HG03442 (cell line): ENCODE data around the gene GGT1.
"Not testable (repeated sequence)": the region's sequence is repeated elsewhere in the genome, so short reads cannot be mapped to it uniquely, and the experiment has no call there.

Experiments used
- ATAC-seq: cut with Tn5 transposase; IDR thresholded peaks from one replicate; pipeline ENCODE4 v1.9.1; 2021; ENCODE audit warnings: mild to moderate bottlenecking, moderate library complexity; ENCODE audit not compliant: unreplicated experiment

GGT1 gene

DNA sequence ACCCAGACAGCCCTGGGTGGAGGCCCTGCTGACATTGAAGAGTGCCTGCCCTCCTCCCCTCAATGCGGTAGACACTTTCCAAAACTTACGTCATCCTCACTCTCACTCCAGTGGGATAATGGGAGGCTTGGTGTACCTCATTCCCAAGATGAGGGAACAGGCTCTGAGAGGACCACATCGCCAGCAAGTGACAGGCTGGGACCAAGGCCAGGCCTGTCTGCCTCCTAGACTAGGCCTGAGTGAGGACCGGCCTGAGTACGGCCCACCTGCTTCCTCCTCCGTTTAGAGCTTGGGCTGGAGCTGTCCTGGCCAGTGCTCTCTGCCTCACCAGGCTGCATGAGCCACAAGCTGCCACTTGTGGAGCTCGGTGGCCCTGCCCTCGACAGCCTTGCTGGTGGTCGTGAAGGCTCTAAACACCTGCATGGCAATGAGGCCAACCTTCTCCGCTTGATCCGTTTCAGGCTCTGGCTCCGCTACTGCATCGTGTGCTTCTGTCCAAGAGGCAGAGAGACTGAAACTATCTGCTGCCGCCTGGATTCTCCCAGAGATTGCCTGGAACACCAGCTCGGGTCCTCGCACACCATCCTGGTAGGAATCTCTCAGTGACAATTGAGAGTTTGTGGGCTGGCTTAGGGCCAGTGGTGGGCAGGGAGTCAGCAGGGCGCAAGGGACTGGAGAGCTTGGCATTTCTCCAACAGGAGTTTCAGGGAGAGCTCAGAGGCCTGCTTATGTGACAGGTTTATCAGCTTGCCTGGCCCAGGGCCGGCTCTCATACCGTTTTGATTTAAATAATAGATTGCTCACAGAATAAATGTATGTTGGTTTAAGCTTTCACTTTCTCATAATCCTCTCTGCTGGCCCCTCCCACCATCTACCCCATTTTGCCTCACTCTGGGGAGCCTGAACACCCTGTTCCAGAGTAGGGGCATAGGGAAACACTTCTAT, 19.5 kb upstream of the GGT1 start:
- ATAC-seq: no peak

DNA sequence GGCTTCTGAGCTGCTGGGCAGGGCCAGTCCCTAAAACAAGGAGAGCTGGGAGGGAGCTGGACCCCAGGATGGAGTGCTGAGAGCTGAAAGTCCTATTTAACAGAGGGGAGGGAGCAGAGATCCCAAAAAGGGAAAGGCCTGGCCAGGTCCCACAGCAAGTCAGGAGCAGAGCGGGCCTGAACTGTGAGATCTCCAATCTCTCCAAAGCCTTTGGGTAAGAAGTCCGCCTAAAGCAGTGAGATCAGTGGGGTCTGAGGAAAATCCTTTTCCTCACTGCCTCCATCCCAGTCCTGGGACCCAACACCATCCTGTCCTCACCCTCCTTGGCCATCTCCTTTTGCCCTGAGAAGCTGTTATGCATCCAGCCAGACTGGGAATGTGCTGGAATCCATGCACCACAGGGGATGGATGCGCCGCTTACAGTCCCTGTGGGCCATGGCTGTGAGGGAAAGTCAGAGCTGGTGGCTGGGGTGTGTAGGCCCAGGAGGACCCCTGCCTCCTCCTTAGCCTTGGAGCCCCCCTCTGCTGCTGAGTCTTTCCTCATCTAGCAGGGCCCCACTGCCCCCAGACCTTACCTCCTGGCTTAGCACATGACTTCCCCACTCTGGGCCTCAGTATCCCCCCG, 18.7 kb upstream of the GGT1 start:
- ATAC-seq: no peak

DNA sequence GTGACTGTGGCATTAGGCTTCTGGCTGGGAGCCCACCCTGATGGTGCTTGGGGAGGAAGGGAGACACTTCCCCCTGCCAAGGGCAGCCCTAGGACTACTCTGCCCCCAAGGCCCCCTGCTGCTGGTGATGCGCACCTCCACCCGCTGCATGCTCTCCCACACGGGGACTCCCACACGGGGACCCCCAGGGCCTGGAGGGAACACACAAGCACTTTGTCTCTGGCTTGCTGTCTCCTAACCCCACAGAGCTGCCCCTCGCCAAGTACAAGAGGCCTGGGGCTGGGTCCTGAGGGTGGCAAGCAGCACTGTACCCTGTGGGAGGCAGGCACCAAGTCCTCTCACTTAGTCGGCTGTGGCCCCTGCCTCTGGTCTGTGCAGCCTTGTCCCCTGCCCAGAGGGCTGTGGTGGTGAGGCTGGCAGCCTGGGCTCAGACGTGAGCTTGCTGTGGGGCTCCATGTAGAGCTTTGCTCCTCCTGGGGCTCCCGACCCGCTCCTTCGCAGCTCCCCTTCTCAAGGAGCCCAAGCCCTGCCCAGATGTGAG, 18.1 kb upstream of the GGT1 start:
- ATAC-seq: no peak

DNA sequence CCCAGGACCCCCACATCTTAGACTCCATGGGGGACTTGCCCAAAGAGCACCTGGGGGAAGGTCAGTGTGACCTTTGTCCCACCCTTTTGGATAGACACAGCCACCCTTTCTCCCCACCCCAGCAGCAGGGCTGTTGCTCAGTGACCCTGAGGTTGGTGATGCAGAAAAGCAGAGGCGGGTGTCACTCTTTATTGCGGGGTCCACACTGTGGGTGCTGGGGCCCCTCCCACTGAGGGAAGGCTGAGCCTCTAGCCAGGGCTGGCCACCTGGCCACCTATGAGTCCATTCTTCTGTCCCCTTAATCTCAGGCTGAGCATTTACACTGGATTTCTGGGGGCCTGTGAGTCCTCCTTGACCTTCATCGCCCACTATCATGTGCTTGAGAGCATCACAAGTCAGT, 17.5 kb upstream of the GGT1 start:
- no peak for ATAC-seq

DNA sequence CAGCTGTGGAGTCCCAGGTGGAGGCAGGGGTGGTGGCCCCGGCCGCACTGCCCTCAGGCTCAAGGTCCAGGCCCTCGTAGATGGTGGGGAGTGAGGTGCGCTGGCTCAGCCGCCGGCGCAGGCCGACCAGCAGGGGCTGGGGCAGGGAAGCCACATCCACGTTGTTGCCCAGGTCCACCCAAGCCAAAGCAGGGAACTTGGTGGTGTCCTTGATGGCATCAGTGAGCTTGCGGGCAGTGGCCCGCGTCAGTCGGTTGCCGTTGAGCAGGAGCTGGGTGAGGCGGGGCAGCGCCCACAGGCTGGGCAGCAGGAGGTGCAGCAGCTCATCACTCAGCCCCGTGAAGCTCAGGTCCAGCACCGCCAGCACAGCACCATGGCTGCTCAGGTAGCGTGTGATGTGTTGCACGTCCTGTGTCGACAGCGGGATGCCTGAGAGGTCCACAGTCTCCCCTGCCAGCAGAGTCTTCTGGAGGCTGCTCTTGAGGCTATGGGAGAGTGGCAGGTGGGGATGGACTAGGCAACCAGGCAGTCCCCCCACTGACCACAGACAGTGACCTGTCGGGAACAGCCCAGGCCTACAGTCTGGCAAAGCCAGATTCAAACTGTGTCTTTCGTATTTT, 17.0 kb upstream of the GGT1 start:
- ATAC-seq: no peak

DNA sequence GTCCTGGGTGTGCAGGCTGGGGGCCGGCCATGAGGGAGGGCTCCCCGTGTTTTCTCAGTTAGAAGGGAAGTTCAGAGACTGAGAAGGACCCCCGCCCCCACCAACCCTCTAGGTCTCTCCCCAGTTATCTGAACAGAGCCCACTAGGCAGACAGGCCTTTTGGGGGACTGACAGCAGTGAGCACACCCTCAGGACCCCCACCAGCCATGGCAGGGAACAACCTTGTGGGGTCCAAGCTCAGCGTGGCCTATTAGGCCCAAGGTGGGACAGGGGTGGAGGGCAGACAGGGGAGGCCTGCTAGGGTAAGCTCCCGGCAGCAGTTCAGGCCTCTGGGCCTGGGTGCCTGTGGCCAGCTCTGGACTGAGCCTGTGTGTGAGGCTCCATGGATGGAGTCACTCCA, 15.7 kb upstream of the GGT1 start:
- no peak for ATAC-seq

DNA sequence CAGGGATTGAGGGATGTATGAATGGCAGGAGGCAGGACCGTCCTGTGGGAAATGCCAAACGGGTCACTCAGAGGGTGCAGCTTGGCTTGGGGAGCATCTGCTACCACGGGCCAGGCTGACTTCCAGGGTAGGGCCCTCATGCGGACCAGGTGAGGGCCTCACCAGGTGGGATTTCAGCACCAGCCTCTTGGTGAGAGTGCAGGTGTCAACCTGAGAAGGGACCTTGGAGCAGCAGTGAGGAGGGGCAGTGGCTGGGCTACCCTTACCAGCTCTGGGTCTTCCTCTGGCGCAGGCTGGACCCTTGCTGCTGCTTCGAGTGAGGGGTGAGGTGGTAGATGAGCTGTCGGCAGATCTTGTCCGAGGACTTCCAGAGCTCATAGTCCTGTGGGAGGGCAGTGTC, 15.0 kb upstream of the GGT1 start:
- no peak for ATAC-seq

DNA sequence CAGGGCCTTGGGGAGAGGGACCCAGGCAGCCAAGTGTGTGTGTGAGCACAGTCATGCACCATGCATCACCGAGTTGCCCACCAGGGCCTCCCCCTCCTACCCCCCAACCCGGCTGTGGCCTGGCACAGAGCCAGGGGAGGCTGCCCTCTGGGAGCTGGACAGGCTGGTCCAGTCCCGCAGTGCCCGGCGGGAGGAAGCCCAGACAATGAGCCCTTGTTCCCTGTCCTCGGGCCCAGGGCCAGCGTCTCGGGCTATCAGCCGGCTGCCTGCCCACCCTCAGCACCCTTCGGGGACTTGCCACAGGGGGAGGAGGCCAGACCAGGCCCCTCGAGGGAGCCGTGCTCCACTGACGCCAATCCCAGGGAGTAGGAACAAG, 14.6 kb upstream of the GGT1 start:
- ATAC-seq: no peak

DNA sequence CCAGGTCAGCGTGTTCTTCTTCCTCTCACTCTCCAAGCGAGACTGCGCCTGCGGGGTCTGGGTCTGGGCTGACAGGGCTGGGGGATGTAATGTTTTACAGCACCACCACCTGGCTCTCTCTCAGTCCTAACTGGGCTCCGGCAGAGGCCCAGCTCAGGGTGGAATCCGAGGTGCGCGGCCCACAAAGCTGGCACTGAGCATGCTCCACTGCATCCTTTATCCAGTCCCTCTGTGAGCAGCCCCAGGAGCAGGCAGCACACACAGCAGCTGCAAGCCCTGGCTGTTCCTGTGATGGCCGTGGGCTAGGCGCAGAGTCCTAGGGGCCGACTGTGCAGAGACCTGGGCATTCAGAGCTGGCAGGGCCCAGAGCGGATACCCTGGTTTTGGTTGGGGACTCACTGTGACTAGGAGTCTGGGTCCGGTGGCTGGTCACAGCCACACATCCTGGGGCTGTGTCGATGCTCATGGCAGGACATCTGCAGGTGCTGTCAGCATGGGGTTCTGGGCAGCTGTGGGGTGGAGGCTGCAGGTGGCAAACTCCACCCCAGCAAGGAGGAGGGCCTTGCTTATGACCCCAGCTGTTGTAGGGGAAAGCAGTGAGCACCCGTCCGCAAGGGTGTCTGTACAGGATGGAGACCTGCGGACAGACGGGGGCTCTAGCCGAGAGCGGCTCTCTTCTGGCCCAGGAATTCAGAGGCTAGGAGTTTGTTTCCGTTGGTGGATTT, 14.1 kb upstream of the GGT1 start:
- no peak for ATAC-seq

DNA sequence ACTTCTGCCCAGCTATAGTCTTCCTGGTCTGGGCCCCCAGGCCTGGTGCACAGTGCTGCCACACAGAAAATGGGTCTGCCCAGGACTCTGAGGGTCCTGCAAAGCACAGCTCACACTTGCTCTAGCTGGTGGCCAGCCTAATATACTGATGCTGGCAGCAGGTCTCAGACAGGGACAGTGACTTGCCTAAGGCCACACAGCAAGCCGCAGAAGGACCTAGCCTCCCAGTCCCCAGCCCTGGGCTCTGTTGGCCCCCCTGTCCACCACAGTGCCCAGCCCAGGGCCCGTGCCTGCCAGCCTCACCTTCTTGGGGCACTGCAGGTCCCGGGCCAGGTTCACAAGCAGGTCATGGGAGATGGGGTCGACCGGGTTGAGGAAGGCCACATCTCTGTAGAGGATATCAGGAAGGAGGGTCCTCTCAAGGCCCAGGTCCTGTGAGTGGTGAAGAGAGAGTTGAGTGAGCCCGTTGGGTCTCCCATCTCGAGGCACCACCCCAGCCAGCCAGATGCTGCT, 13.4 kb upstream of the GGT1 start:
- ATAC-seq: no peak

DNA sequence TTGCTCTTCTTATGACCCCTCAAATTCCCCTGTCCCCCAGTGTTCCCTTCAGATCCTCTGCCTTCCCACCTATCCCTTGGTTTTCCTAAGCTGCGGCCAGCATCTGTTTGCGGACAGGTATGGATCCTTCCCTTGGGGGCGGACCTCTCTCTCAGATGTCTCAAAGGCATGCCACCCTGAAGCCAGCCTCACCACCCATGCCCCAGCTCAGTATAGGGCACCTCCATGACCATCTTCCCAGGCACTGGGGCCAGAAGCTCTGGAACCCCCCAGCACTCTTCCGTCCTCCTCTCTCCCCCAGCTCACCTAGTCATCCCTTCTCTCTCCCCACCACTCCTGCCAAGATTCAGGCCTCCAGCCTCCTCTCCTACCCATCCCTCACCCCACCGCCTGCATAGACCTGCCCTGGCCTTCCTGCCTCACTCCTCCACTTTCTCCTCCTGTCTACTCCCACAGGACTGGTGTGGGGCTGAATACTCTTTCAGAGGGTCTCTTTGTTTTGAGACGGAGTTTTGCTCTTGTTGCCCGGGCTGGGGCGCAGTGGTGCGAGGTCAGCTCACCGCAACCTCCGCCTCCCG, 12.3 kb upstream of the GGT1 start:
- no peak for ATAC-seq

DNA sequence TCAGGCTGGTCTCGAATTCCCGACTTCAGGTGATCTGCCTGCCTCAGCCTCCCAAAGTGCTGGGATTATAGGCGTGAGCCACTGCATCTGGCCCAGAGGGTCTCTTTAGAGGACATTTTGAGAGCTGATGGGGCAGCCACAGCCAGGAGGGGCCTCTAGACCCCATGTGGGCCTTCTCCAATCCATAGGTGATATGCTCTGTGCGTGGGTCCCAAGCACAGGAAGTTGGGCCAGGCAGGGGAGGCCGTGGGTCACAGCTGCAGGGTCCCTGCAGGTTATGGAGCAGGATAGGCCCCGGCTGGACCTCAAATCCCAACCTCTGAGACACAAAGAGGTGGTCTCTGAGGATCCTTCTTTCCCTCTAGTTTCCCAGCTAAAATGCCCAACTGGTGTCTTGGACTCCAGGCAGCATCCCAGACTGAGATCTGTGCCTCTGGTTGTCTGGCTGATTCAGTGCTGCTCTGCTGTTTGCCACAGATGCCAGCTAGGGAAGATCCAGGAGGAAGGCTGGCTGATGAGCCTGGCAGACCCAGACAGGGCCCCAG, 11.6 kb upstream of the GGT1 start:
- no peak for ATAC-seq

DNA sequence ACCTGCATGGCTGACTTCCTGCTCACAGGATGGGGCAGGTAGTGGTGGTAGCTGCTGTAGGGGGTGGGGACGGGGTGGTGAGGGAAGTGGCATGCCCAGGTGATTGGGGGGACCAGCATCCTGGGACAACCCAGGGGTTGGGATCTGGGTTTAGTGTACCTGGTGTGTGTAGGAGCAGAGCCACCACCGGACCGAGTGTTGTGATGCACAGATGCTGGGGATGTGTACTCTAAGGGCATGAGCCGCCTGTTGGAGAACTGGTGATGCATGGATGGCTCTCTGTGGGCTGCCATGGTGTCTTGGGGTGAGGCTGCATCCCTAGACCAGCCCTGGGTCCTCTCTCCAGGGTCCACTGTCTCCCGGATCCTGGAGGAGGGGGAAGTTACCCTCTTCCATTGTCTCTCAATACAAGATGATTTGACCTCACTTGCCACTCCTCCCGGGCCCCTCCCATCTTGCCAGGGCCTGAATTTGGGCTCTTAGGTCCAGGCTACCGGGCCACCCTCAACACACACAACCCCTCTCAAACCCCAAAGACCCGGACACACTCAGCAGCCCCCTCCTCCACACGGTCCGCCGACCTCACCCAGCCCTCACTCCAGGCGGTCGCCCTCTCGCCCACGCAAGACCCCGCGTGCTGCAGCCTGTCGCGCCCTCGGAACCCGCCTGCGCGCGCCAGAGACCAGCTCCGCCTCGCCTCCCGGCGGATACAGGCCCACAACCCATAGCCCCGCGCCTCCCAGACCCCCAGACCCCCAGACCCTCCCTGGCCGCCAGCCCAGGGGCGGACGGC, 10.7 kb upstream of the GGT1 start:
- ATAC-seq: peak; percentile 12

DNA sequence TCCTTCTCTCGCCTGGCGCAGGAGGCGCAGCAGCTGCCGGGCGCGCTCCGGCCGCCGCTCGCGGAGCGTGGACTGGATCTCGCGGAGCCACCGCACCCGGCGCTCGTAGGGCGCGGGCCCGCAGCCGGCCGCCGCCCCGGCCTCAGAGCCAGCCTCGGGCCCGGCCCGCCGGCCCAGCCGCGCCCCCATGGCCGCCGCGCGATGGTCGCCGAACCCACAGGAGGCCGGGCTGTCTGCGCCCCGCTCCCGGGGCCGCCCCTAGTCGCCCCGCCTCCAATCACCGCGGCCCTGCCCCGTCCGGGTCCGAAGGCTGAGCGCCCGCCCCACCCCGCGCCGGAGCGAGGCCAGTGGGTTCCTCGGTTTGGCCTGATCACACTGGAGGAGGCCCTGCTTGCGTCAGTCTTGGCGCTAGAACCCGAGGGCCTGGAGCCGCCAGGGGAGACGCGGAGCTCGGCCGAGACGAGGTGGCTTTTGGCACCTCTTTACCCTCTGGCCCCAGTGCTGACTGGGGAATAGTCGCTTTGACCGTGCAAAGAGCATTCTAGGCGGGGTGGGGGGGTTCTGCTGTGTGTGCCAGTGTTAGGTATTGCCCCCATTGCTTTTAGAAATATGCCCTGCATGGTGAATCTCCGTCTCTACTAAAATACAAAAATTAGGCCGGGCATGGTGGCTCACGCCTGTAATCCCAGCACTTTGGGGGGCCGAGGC, 10.0 kb upstream of the GGT1 start, which contains the start of gene LRRC75B:
LRRC75B (minus strand) TSS at position 223 of the 708 bp plus-strand sequence; CDS start at position 189, 34 bp downstream.
- peak; percentile 69 for ATAC-seq

DNA sequence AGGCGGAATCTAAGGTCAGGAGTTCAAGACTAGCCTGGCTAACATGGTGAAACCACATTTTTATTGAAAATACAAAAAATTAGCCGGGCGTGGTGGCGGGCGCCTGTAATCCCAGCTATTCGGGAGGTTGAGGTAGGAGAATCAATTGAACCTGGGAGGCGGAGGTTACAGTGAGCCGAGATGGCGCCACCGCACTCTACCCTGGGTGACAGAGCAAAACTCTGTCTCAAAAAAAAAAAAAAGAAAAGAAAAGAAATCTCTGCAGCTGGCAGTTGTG, 9.5 kb upstream of the GGT1 start:
- ATAC-seq: not testable (repeated sequence)

DNA sequence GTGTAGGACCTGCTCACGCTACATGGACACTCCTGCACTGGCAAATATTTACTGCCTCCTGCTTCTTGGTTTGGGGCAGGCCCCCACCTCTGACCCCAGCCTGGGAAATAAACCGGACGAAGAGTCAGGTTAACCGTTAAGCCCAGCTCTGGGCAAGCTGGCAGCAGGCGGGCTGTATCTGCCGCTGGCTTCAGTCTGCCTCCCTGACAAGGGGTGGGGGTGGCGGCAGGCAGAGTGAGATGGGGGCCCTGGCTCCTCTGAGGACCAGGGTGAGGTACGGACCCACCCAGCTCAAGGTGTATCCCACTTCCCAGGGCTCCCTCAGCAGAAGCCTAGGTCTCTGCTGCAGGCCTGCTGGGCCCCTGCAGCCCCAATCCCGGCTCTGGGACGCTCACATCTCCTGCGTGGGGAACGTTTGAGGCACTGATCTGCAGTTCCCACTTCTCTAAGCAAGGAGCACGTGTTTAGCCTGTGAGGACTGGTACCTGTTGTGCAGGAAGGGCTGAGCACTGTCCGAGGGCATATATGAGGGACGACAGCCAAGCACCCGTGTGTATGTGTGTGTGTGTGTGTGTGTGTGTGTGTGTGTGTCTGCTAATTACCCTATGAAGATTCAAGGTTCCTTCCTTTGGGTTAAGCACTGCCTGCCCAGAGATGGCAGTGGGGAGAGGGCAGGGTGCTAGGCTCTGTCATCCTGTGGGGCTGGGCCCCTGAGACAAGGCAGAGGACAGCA, 9.0 kb upstream of the GGT1 start:
- no peak for ATAC-seq

DNA sequence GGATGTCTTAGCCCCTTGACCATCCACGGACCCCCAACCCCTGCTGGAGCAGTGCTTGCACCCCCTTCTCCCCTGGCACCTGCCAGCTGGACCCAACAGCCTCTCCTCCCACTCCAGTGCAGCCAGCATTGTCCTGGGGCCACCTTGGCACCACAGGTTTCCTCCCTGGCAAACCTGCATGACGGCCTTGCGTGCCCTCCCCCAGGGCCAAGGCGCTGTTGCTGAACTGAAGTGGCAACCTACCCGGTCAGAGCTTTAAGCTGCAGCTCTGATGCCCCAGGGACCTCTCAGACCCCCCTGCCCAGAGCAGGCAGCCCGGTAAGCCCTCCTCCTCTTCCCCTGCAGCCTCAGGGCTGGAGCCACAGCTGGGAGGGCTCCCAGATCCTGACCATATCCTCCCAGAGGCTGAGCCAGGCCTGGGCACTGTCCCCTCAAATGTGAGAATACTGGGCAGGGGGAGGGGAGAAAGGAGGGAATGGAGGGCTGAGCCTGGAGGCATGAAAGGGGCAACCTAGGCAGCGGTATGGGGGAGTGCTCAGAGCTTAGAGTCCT, 8.3 kb upstream of the GGT1 start:
- ATAC-seq: no peak

DNA sequence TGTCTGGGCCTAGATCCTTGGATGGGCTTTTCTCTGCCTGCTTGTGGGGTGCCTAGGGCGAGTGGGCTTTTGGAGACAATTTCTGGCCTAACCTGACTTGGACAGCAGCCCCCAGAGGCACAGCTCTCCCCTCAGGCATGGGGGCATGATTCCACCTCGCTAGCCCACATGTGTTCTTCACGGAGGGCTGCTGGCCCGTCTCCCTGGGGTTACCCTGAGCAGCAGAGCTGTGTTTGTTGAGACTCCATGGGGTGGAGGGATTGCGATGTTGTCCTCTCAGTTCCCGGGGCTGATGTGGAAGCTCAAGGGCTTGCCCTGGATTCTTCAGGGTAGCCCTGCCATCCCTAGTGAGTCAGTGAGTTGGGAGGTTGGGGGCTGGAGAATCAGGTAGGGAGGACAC, 7.8 kb upstream of the GGT1 start:
- no peak for ATAC-seq
